H9 (cell line): ENCODE data around the gene ANKRD11. TPM values are rescaled to one million over a fixed set of nuclear protein-coding genes. Genes with fewer than 3 reads are reported as not detected.

ENCODE experiments used
- DNase-seq: peaks from one replicate; pipeline ENCODE4 v3.0.0-alpha.2; 2017
- H2AFZ ChIP-seq: one replicate; pipeline ENCODE4 v1.6.1; 2013; ENCODE audit warnings: mild to moderate bottlenecking, low read length, control low read depth, moderate library complexity
- H2AK5ac ChIP-seq: 2 replicates; pipeline ENCODE4 v1.6.1; 2013; ENCODE audit warnings: low read length, control low read depth, mixed read lengths; ENCODE audit not compliant: insufficient read length
- H2BK120ac ChIP-seq: one replicate; pipeline ENCODE4 v1.6.1; 2013; ENCODE audit warnings: low read depth, mild to moderate bottlenecking, low read length, control low read depth, inconsistent platforms; ENCODE audit not compliant: poor library complexity, severe bottlenecking
- H2BK12ac ChIP-seq: 2 replicates; pipeline ENCODE4 v1.6.1; 2013; ENCODE audit warnings: low read length, control low read depth, mixed read lengths, low read depth; ENCODE audit not compliant: insufficient read length
- H2BK15ac ChIP-seq: 2 replicates; pipeline ENCODE4 v1.6.1; 2013; ENCODE audit warnings: low read depth, low read length, control low read depth
- H2BK20ac ChIP-seq: one replicate; pipeline ENCODE4 v1.6.1; 2013; ENCODE audit warnings: low read depth, mild to moderate bottlenecking, low read length, control low read depth, inconsistent platforms; ENCODE audit not compliant: poor library complexity, severe bottlenecking
- H2BK5ac ChIP-seq: 2 replicates; pipeline ENCODE4 v1.6.1; 2013; ENCODE audit warnings: low read length, control low read depth, mixed read lengths; ENCODE audit not compliant: insufficient read length
- H3K14ac ChIP-seq: 2 replicates; pipeline ENCODE4 v1.6.1; 2013; ENCODE audit warnings: low read length, control low read depth; ENCODE audit not compliant: insufficient read depth
- H3K18ac ChIP-seq: 2 replicates; pipeline ENCODE4 v1.6.1; 2013; ENCODE audit warnings: low read depth, mild to moderate bottlenecking, mixed read lengths, low read length, control low read depth; ENCODE audit not compliant: insufficient read length
- H3K23ac ChIP-seq: 2 replicates; pipeline ENCODE4 v1.6.1; 2013; ENCODE audit warnings: low read length, control low read depth, mixed read lengths, low read depth; ENCODE audit not compliant: insufficient read length
- H3K23me2 ChIP-seq: 2 replicates; pipeline ENCODE4 v1.6.1; 2013; ENCODE audit warnings: low read depth, mild to moderate bottlenecking, mixed read lengths, low read length, control low read depth; ENCODE audit not compliant: insufficient read length, poor library complexity, severe bottlenecking
- H3K27ac ChIP-seq: 2 replicates; pipeline ENCODE4 v1.5.1; 2013; ENCODE audit warnings: low read length, control low read depth, mixed read lengths, low read depth; ENCODE audit not compliant: insufficient read length
- H3K27me3 ChIP-seq: 2 replicates; pipeline ENCODE4 v1.6.1; 2013; ENCODE audit warnings: low read length, control low read depth, inconsistent platforms; ENCODE audit not compliant: insufficient read depth
- H3K4ac ChIP-seq: 2 replicates; pipeline ENCODE4 v1.6.1; 2013; ENCODE audit warnings: low read depth, mild to moderate bottlenecking, control low read depth, inconsistent platforms, low read length, moderate library complexity
- H3K4me1 ChIP-seq: 2 replicates; pipeline ENCODE4 v1.6.1; 2013; ENCODE audit warnings: low read length, control low read depth, inconsistent platforms; ENCODE audit not compliant: insufficient read depth
- H3K4me2 ChIP-seq: 2 replicates; pipeline ENCODE4 v1.6.1; 2013; ENCODE audit warnings: low read length, control low read depth, mixed read lengths; ENCODE audit not compliant: insufficient read length, insufficient read depth
- H3K56ac ChIP-seq: 2 replicates; pipeline ENCODE4 v1.6.1; 2013; ENCODE audit warnings: low read depth, mild to moderate bottlenecking, mixed read lengths, low read length, control low read depth; ENCODE audit not compliant: insufficient read length
- H3K79me1 ChIP-seq: 2 replicates; pipeline ENCODE4 v1.6.1; 2013; ENCODE audit warnings: low read depth, mild to moderate bottlenecking, moderate library complexity, low read length, control low read depth, inconsistent platforms; ENCODE audit not compliant: insufficient read depth, poor library complexity, severe bottlenecking
- H3K79me2 ChIP-seq: 2 replicates; pipeline ENCODE4 v1.6.1; 2013; ENCODE audit warnings: low read length, control low read depth, inconsistent platforms; ENCODE audit not compliant: insufficient read depth
- H3K9ac ChIP-seq: 2 replicates; pipeline ENCODE4 v1.6.1; 2013; ENCODE audit warnings: low read length, control low read depth, mixed read lengths; ENCODE audit not compliant: insufficient read length; ENCODE audit errors: extremely low read depth
- H3K9me3 ChIP-seq: one replicate; pipeline ENCODE4 v1.6.1; 2013; ENCODE audit warnings: low read depth, low read length, inconsistent platforms; ENCODE audit not compliant: control insufficient read depth
- H3T11ph ChIP-seq: one replicate; pipeline ENCODE4 v1.6.1; 2013; ENCODE audit warnings: mild to moderate bottlenecking, low read length, control low read depth, inconsistent platforms
- H4K20me1 ChIP-seq: one replicate; pipeline ENCODE4 v1.6.1; 2013; ENCODE audit not compliant: control insufficient read depth, insufficient read length, insufficient read depth
- H4K5ac ChIP-seq: 2 replicates; pipeline ENCODE4 v1.6.1; 2013; ENCODE audit warnings: low read depth, mild to moderate bottlenecking, mixed read lengths, low read length, control low read depth; ENCODE audit not compliant: insufficient read length
- H4K8ac ChIP-seq: replicated peaks from 2 replicates; pipeline ENCODE4 v1.6.1; 2013; ENCODE audit warnings: low read length, control low read depth, mixed read lengths, low read depth; ENCODE audit not compliant: insufficient read length
- H4K91ac ChIP-seq: 2 replicates; pipeline ENCODE4 v1.6.1; 2013; ENCODE audit warnings: low read depth, mild to moderate bottlenecking, moderate library complexity, mixed read lengths, low read length, control low read depth; ENCODE audit not compliant: insufficient read length
- H3K27ac Mint-ChIP-seq, 3 experiments: 2 replicates in 2 of 3; 3 replicates in 1 of 3; pipeline ENCODE4 v1.8.0; 2020 to 2021; ENCODE audit warnings: mixed read lengths in 3 of 3, mild to moderate bottlenecking in 1 of 3, moderate library complexity in 1 of 3
- H3K27me3 Mint-ChIP-seq: 2 replicates; pipeline ENCODE4 v1.8.0; 2021; ENCODE audit warnings: low read depth, mild to moderate bottlenecking, moderate library complexity, mixed read lengths
- H3K36me3 Mint-ChIP-seq, 3 experiments: 2 replicates in 2 of 3; 3 replicates in 1 of 3; pipeline ENCODE4 v1.8.0; 2020 to 2021; ENCODE audit warnings: low read depth in 3 of 3, mixed read lengths in 3 of 3; ENCODE audit not compliant: insufficient read depth in 1 of 3
- H3K4me1 Mint-ChIP-seq, 2 experiments: 2 replicates each; pipeline ENCODE4 v1.8.0; 2020; ENCODE audit warnings: mixed read lengths in 2 of 2
- H3K4me3 Mint-ChIP-seq, 2 experiments: 2 replicates in 1 of 2; 3 replicates in 1 of 2; pipeline ENCODE4 v1.8.0; 2020 to 2021; ENCODE audit warnings: mild to moderate bottlenecking in 2 of 2, mixed read lengths in 2 of 2, moderate library complexity in 1 of 2
- H3K9me3 Mint-ChIP-seq, 2 experiments: 2 replicates in 1 of 2; 3 replicates in 1 of 2; pipeline ENCODE4 v1.8.0; 2020; ENCODE audit warnings: mild to moderate bottlenecking in 2 of 2, mixed read lengths in 2 of 2, moderate library complexity in 1 of 2
- CTCF ChIP-seq: fragments of 200-600 bp; sonication (generic); conservative IDR thresholded peaks from 3 replicates; pipeline ENCODE4 v1.8.0; 2021; ENCODE audit warnings: antibody characterized with exemption, mild to moderate bottlenecking
- WGBS: extraction: QIAGEN DNeasy Blood & Tissue Kit; methylation state at CpG from one replicate; pipeline ENCODE4 v1.1.7; 2013; ENCODE audit warnings: missing lambda C conversion rate, low lambda C conversion rate, mixed read lengths; ENCODE audit not compliant: insufficient read length; ENCODE audit errors: extremely low coverage; 5-methylcytosine and 5-hydroxymethylcytosine counted together
- total RNA-seq: library from RNA; stranded (reverse); gene quantifications from 2 replicates; pipeline ENCODE4 v1.2.1, GENCODE V29; 2021

The ANKRD11 gene
- total RNA-seq, 1 experiment from 2014 or later: 181 TPM

- Mint-ChIP-seq H3K27me3 (no peaks in the 10 kb centered on the region), H3K9me3 (no peaks in the 10 kb centered on the region), H3K27ac (no peak overlapping the region), H3K36me3 (peaks cover 0 to 3% (median 0%) of the 10 kb centered on the region in 3 experiments; a peak in 2 of 7 replicates), H3K4me1 (peaks cover 47 to 59% of the 10 kb centered on the region in 2 experiments), H3K4me3 (no peak overlapping the region)
- no peak overlapping the region for H3K23ac ChIP-seq
- no CpG with 5 or more reads among the region's 8 CpGs for WGBS
- H2BK20ac ChIP-seq: no peak overlapping the region
- DNase-seq: no peak
- H4K8ac ChIP-seq: no peak overlapping the region
- no peak overlapping the region for H2BK15ac ChIP-seq
- H3T11ph ChIP-seq: no peak overlapping the region
- no peaks in the 10 kb centered on the region for H3K79me1 ChIP-seq
- H3K27me3 ChIP-seq: no peaks in the 10 kb centered on the region
- H4K91ac ChIP-seq: no peak overlapping the region
- no peak overlapping the region for H4K5ac ChIP-seq
- peaks cover 2% of the 10 kb centered on the region; the same call in 1 of the 2 replicates for H3K4me1 ChIP-seq
- no peak overlapping the region for H2AK5ac ChIP-seq
- no peaks in the 10 kb centered on the region for H3K9me3 ChIP-seq
- no peak for TF ChIP-seq CTCF
- no peak overlapping the region for H2BK5ac ChIP-seq
- H3K9ac ChIP-seq: no peak overlapping the region
- H2BK120ac ChIP-seq: no peak overlapping the region
- H2BK12ac ChIP-seq: no peak overlapping the region
- H3K56ac ChIP-seq: no peak overlapping the region
- peaks cover 3% of the 10 kb centered on the region for H4K20me1 ChIP-seq
- H3K23me2 ChIP-seq: no peaks in the 10 kb centered on the region
- H3K4me2 ChIP-seq: no peak overlapping the region
- no peak overlapping the region for H2AFZ ChIP-seq
- H3K27ac ChIP-seq: no peak overlapping the region
- no peak overlapping the region for H3K14ac ChIP-seq
- H3K4ac ChIP-seq: no peak overlapping the region
- peaks cover 81% of the 10 kb centered on the region for H3K79me2 ChIP-seq
- no peak overlapping the region for H3K18ac ChIP-seq
These were observed 112.9 kb downstream of the ANKRD11 start for GRCh38 chr16:89377453-89377848.
